Natural killer cell (primary cell): ENCODE results near the gene FAH. TPM values are rescaled to one million over a fixed set of nuclear protein-coding genes. Genes with fewer than 3 reads are reported as not detected.

Source experiments
- ATAC-seq, 3 donors: fragments of 150-1000 bp in 2 of 3; fragments of 200-7000 bp in 1 of 3; cut with Tn5 transposase; 1 replicate in 1 of 3; 2 replicates in 2 of 3; pipeline ENCODE4 v1.10.0; 2021; ENCODE audit warnings: mild to moderate bottlenecking in 2 of 3, moderate library complexity in 2 of 3
- DNase-seq, 2 donors: peaks; one replicate each; pipeline versions ENCODE4 v3.0.0 to v3.0.0-alpha.2; 2013 to 2021; ENCODE audit warnings: mixed read lengths in 1 of 2
- H3K27ac ChIP-seq: one replicate; pipeline ENCODE4 v1.5.1; 2013; ENCODE audit warnings: mild to moderate bottlenecking, low read length
- H3K27me3 ChIP-seq: one replicate; pipeline ENCODE4 v1.6.1; 2013; ENCODE audit warnings: low read length; ENCODE audit not compliant: control insufficient read depth, insufficient read depth
- H3K36me3 ChIP-seq: one replicate; pipeline ENCODE4 v1.6.1; 2013; ENCODE audit warnings: low read length; ENCODE audit not compliant: control insufficient read depth, insufficient read depth
- H3K4me1 ChIP-seq: one replicate; pipeline ENCODE4 v1.6.1; 2013; ENCODE audit warnings: low read length; ENCODE audit not compliant: control insufficient read depth, insufficient read depth
- H3K4me3 ChIP-seq: one replicate; pipeline ENCODE4 v1.5.1; 2013; ENCODE audit warnings: low read length
- H3K9me3 ChIP-seq: one replicate; pipeline ENCODE4 v1.6.1; 2013; ENCODE audit warnings: low read length; ENCODE audit not compliant: control insufficient read depth, insufficient read depth
- H3K27ac Mint-ChIP-seq, 2 donors: one replicate each; pipeline ENCODE4 v1.8.0; 2022; ENCODE audit warnings: mild to moderate bottlenecking in 2 of 2, mixed read lengths in 2 of 2, moderate library complexity in 1 of 2
- H3K27me3 Mint-ChIP-seq, 2 donors: one replicate each; pipeline ENCODE4 v1.8.0; 2022; ENCODE audit warnings: low read depth in 2 of 2, mixed read lengths in 2 of 2
- H3K36me3 Mint-ChIP-seq: one replicate; pipeline ENCODE4 v1.8.0; 2022; ENCODE audit warnings: mixed read lengths
- H3K4me1 Mint-ChIP-seq, 2 donors: one replicate each; pipeline ENCODE4 v1.8.0; 2022; ENCODE audit warnings: mixed read lengths in 2 of 2
- H3K4me3 Mint-ChIP-seq: one replicate; pipeline ENCODE4 v1.8.0; 2022; ENCODE audit warnings: mild to moderate bottlenecking, moderate library complexity, mixed read lengths
- H3K9me3 Mint-ChIP-seq, 2 donors: one replicate each; pipeline ENCODE4 v1.8.0; 2022; ENCODE audit warnings: mixed read lengths in 2 of 2
- WGBS: methylation state at CpG from one replicate; pipeline ENCODE4 v1.1.7; 2013; ENCODE audit warnings: missing lambda C conversion rate; ENCODE audit not compliant: insufficient coverage; 5-methylcytosine and 5-hydroxymethylcytosine counted together
- intact Hi-C: fragments of 100-400 bp; cut with micrococcal nuclease; formaldehyde crosslinking; loops from one replicate; pipeline ENCODE4 v1.14.2; 2022
- total RNA-seq, 4 donors: library from RNA; stranded (reverse); fragments of 120-200 nt in 1 of 4; gene quantifications; one replicate each; pipeline versions ENCODE4 v1.2.3 to v1.2.4, GENCODE V29; 2013 to 2022
- TF ChIP-seq, protein P1 (sequence below): fragments of 200-600 bp; IDR thresholded peaks from one replicate; pipeline ENCODE4 v1.8.0; 2022; ENCODE audit warnings: antibody characterized with exemption

FAH gene
- total RNA-seq, 3 donors from 2014 or later (not counting 1 experiment from before 2014, with no cell fraction given) = 12.4 to 14.1 (median 13.5) TPM

GRCh38 chr15:80214910-80215309 is 62.1 kb downstream of the FAH start:
- Histone ChIP-seq H3K36me3 (no peaks in the 10 kb centered on the region), H3K27ac (no peak overlapping the region), H3K27me3 (no peaks in the 10 kb centered on the region), H3K9me3 (no peaks in the 10 kb centered on the region), H3K4me3 (no peak overlapping the region), H3K4me1 (no peaks in the 10 kb centered on the region)
- H3K36me3 Mint-ChIP-seq = no peaks in the 10 kb centered on the region
- no peak overlapping the region for H3K27ac Mint-ChIP-seq
- no peak for DNase-seq
- peaks cover 24 to 26% of the 10 kb centered on the region in 2 donors for H3K27me3 Mint-ChIP-seq
- TF ChIP-seq, protein P1, sequence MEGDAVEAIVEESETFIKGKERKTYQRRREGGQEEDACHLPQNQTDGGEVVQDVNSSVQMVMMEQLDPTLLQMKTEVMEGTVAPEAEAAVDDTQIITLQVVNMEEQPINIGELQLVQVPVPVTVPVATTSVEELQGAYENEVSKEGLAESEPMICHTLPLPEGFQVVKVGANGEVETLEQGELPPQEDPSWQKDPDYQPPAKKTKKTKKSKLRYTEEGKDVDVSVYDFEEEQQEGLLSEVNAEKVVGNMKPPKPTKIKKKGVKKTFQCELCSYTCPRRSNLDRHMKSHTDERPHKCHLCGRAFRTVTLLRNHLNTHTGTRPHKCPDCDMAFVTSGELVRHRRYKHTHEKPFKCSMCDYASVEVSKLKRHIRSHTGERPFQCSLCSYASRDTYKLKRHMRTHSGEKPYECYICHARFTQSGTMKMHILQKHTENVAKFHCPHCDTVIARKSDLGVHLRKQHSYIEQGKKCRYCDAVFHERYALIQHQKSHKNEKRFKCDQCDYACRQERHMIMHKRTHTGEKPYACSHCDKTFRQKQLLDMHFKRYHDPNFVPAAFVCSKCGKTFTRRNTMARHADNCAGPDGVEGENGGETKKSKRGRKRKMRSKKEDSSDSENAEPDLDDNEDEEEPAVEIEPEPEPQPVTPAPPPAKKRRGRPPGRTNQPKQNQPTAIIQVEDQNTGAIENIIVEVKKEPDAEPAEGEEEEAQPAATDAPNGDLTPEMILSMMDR = no peak
- H3K4me1 Mint-ChIP-seq = no peaks in the 10 kb centered on the region
- intact Hi-C loops = no loop called here
- H3K4me3 Mint-ChIP-seq = no peak overlapping the region
- 92% methylated on average over 2 of the region's 2 CpGs for WGBS
- no peaks in the 10 kb centered on the region for H3K9me3 Mint-ChIP-seq
- ATAC-seq = no peak

- Histone ChIP-seq H3K9me3 (no peaks in the 10 kb centered on the region), H3K27me3 (no peaks in the 10 kb centered on the region), H3K36me3 (no peaks in the 10 kb centered on the region), H3K4me3 (no peak overlapping the region), H3K27ac (no peak overlapping the region), H3K4me1 (no peaks in the 10 kb centered on the region)
- DNase-seq (no peak), ATAC-seq (no peak)
- H3K36me3 Mint-ChIP-seq = no peaks in the 10 kb centered on the region
- no peaks in the 10 kb centered on the region for H3K4me1 Mint-ChIP-seq
- TF ChIP-seq, protein P1 = no peak
- H3K27me3 Mint-ChIP-seq = peaks cover 25 to 26% of the 10 kb centered on the region in 2 donors
- no peak overlapping the region for H3K4me3 Mint-ChIP-seq
- no peak overlapping the region for H3K27ac Mint-ChIP-seq
- intact Hi-C loops = no loop called here
- WGBS = 95% methylated on average over 2 of the region's 5 CpGs
- H3K9me3 Mint-ChIP-seq = no peaks in the 10 kb centered on the region
Observed at GRCh38 chr15:80216141-80216540, 63.3 kb downstream of the FAH start.

- peaks cover 25 to 26% of the 10 kb centered on the region in 2 donors for H3K27me3 Mint-ChIP-seq
- no peak overlapping the region for H3K4me3 Mint-ChIP-seq
- ATAC-seq = no peak
- intact Hi-C loops = no loop called here
- no peaks in the 10 kb centered on the region for H3K27me3 ChIP-seq
- WGBS = 84% methylated on average over 1 of the region's 1 CpG
- no peaks in the 10 kb centered on the region for H3K4me1 ChIP-seq
- no peak overlapping the region for H3K4me3 ChIP-seq
- no peak overlapping the region for H3K27ac Mint-ChIP-seq
- no peaks in the 10 kb centered on the region for H3K9me3 Mint-ChIP-seq
- no peaks in the 10 kb centered on the region for H3K4me1 Mint-ChIP-seq
- H3K36me3 Mint-ChIP-seq = no peaks in the 10 kb centered on the region
- DNase-seq = no peak
- H3K9me3 ChIP-seq = no peaks in the 10 kb centered on the region
- H3K36me3 ChIP-seq = no peaks in the 10 kb centered on the region
- TF ChIP-seq, protein P1 = no peak
- H3K27ac ChIP-seq = no peak overlapping the region
Observed at GRCh38 chr15:80216911-80217310, 64.1 kb downstream of the FAH start.

DNA sequence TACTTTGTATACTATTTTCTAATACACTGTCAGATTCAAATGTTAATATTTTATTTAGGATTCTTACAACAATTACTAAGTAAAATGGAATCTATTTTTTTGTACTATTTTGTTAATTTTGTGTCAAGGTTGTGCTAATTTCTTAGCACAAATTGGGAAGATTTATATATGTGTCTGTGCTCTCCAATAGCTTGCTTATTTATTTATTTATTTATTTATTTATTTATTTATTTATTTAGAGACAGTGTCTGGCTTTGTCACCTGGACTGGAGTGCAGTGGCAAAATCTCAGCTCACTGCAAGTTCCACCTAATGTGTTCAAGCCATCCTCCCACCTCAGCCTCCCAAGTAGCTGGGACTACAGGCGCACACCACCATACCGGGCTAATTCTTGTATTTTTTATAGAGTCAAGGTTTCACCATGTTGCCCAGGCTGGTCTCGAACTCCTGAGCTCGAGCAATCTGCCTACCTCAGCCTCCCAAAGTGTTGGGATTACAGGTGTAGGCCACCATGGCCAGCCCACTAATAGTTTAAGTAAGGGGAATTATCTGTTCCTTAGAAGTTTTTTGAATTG is 64.6 kb downstream of the FAH start:
- intact Hi-C loops = no loop called here
- Histone ChIP-seq H3K9me3 (no peaks in the 10 kb centered on the region), H3K36me3 (no peaks in the 10 kb centered on the region), H3K4me3 (no peak overlapping the region), H3K4me1 (no peaks in the 10 kb centered on the region), H3K27me3 (no peaks in the 10 kb centered on the region), H3K27ac (no peak overlapping the region)
- Mint-ChIP-seq H3K27ac (no peak overlapping the region), H3K9me3 (no peaks in the 10 kb centered on the region), H3K36me3 (no peaks in the 10 kb centered on the region), H3K4me3 (no peak overlapping the region), H3K27me3 (peaks cover 23 to 24% of the 10 kb centered on the region in 2 donors), H3K4me1 (no peaks in the 10 kb centered on the region)
- WGBS = 89% methylated on average over 3 of the region's 4 CpGs
- DNase-seq = no peak
- no peak for ATAC-seq
- TF ChIP-seq, protein P1 = no peak
